CD14-positive monocyte (primary cell): Measurements from ENCODE around the gene OR51A4. TPM values are rescaled to one million over a fixed set of nuclear protein-coding genes. Genes with fewer than 3 reads are reported as not detected.

ENCODE experiments used
- DNase-seq, 3 donors: peaks; one replicate each; pipeline ENCODE4 v3.0.0-alpha.2; 2011 to 2022
- H2AFZ ChIP-seq: 2 replicates; pipeline ENCODE4 v1.6.0; 2012; ENCODE audit warnings: mild to moderate bottlenecking, low read depth, low read length, inconsistent platforms; ENCODE audit not compliant: insufficient read depth, poor library complexity, severe bottlenecking
- H3K27ac ChIP-seq, 2 donors: 1 replicate in 1 of 2; 2 replicates in 1 of 2; pipeline ENCODE4 v1.5.1; 2012 to 2013; ENCODE audit warnings: low read length in 2 of 2, control low read depth in 1 of 2, inconsistent platforms in 1 of 2, low read depth in 1 of 2, mild to moderate bottlenecking in 1 of 2
- H3K27me3 ChIP-seq, 2 donors: one replicate each; pipeline versions ENCODE4 v1.6.0 to v1.6.1; 2011 to 2013; ENCODE audit warnings: low read length in 2 of 2; ENCODE audit not compliant: control insufficient read depth in 2 of 2, insufficient read depth in 2 of 2
- H3K36me3 ChIP-seq, 2 donors: replicated peaks in 1 of 2; 1 replicate in 1 of 2; 2 replicates in 1 of 2; pipeline versions ENCODE4 v1.5.1 to v1.6.1; 2012 to 2013; ENCODE audit warnings: low read length in 2 of 2, control low read depth in 1 of 2, inconsistent platforms in 1 of 2, mild to moderate bottlenecking in 1 of 2; ENCODE audit not compliant: insufficient read depth in 2 of 2, control insufficient read depth in 1 of 2
- H3K4me1 ChIP-seq, 2 donors: 1 replicate in 1 of 2; 2 replicates in 1 of 2; pipeline versions ENCODE4 v1.5.1 to v1.6.1; 2012 to 2013; ENCODE audit warnings: low read length in 2 of 2, control low read depth in 1 of 2, inconsistent platforms in 1 of 2, mild to moderate bottlenecking in 1 of 2, moderate library complexity in 1 of 2; ENCODE audit not compliant: insufficient read depth in 2 of 2, control insufficient read depth in 1 of 2
- H3K4me2 ChIP-seq: replicated peaks from 2 replicates; pipeline ENCODE3; 2012; ENCODE audit warnings: low read length, moderate library complexity, mild to moderate bottlenecking; ENCODE audit not compliant: poor library complexity, severe bottlenecking; ENCODE audit errors: extremely low read depth
- H3K4me3 ChIP-seq, 3 experiments: fragments of 200-600 bp in 1 of 3; sonication (generic) in 1 of 3; replicated peaks in 1 of 3; 1 replicate in 2 of 3; 2 replicates in 1 of 3; pipeline ENCODE4 v1.5.1; 2011 to 2013; ENCODE audit warnings: low read length in 3 of 3, mild to moderate bottlenecking in 3 of 3, control low read depth in 2 of 3, low read depth in 2 of 3, inconsistent platforms in 1 of 3, moderate library complexity in 1 of 3
- H3K79me2 ChIP-seq: 2 replicates; pipeline ENCODE4 v1.6.0; 2012; ENCODE audit warnings: mild to moderate bottlenecking, control low read depth, inconsistent platforms, low read length, moderate library complexity; ENCODE audit not compliant: insufficient read depth
- H3K9ac ChIP-seq: 2 replicates; pipeline ENCODE4 v1.6.0; 2017; ENCODE audit warnings: low read length, mild to moderate bottlenecking; ENCODE audit not compliant: insufficient read depth, poor library complexity, severe bottlenecking
- H3K9me3 ChIP-seq, 2 donors: replicated peaks in 1 of 2; 1 replicate in 1 of 2; 2 replicates in 1 of 2; pipeline versions ENCODE4 v1.5.1 to v1.6.1; 2012 to 2013; ENCODE audit warnings: low read length in 2 of 2, control low read depth in 1 of 2; ENCODE audit not compliant: control insufficient read depth in 1 of 2, insufficient read depth in 1 of 2
- H4K20me1 ChIP-seq: 2 replicates; pipeline ENCODE4 v1.6.0; 2012; ENCODE audit warnings: mild to moderate bottlenecking, low read length, control low read depth, moderate library complexity; ENCODE audit not compliant: insufficient read depth
- H3K27ac Mint-ChIP-seq, 7 donors: one replicate each; pipeline ENCODE4 v1.8.0; 2020; ENCODE audit warnings: mild to moderate bottlenecking in 7 of 7, mixed read lengths in 7 of 7, moderate library complexity in 6 of 7, inconsistent platforms in 2 of 7
- H3K27me3 Mint-ChIP-seq, 3 donors: one replicate each; pipeline ENCODE4 v1.8.0; 2021 to 2022; ENCODE audit warnings: low read depth in 3 of 3, mild to moderate bottlenecking in 3 of 3, mixed read lengths in 3 of 3, moderate library complexity in 3 of 3, inconsistent platforms in 1 of 3
- H3K36me3 Mint-ChIP-seq, 2 donors: one replicate each; pipeline ENCODE4 v1.8.0; 2020; ENCODE audit warnings: mixed read lengths in 2 of 2, inconsistent platforms in 1 of 2, mild to moderate bottlenecking in 1 of 2
- H3K4me1 Mint-ChIP-seq: one replicate; pipeline ENCODE4 v1.8.0; 2020; ENCODE audit warnings: mild to moderate bottlenecking, mixed read lengths
- H3K4me3 Mint-ChIP-seq, 2 donors: one replicate each; pipeline ENCODE4 v1.8.0; 2020; ENCODE audit warnings: mild to moderate bottlenecking in 2 of 2, mixed read lengths in 2 of 2, moderate library complexity in 1 of 2
- H3K9me3 Mint-ChIP-seq, 7 donors: one replicate each; pipeline ENCODE4 v1.8.0; 2020 to 2022; ENCODE audit warnings: mixed read lengths in 7 of 7, mild to moderate bottlenecking in 6 of 7, moderate library complexity in 6 of 7, inconsistent platforms in 2 of 7
- CTCF ChIP-seq: fragments of 200-600 bp; IDR thresholded peaks from one replicate; pipeline ENCODE4 v1.8.0; 2022; ENCODE audit warnings: antibody characterized with exemption, mild to moderate bottlenecking
- WGBS: methylation state at CpG from one replicate; pipeline ENCODE4 v1.1.5; 2013; ENCODE audit warnings: missing lambda C conversion rate; ENCODE audit not compliant: insufficient coverage; 5-methylcytosine and 5-hydroxymethylcytosine counted together
- intact Hi-C, 2 donors: fragments of 100-400 bp; cut with micrococcal nuclease; formaldehyde crosslinking; loops; one replicate each; pipeline versions ENCODE4 v1.15.0 to v1.15.1; 2023
- polyA plus RNA-seq, 3 donors: library from polyadenylated mRNA; depleted of rRNA in 1 of 3; unstranded in 2 of 3; stranded (reverse) in 1 of 3; fragments of 300-500 nt in 2 of 3; fragments of >200 nt in 1 of 3; fragmentation: Illumina TruSeq in 2 of 3; gene quantifications; 1 replicate in 2 of 3; 2 replicates in 1 of 3; pipeline ENCODE4 v1.2.3, GENCODE V29; 2012 to 2021

OR51A4 gene
- polyA plus RNA-seq, 3 donors: not detected

GRCh38 chr11:4991060-4991459 lies 43.7 kb upstream of the OR51A4 start:
- Histone ChIP-seq H3K9ac (no peak overlapping the region), H3K79me2 (no peaks in the 10 kb centered on the region), H3K9me3 (no peaks in the 10 kb centered on the region), H2AFZ (no peak overlapping the region), H3K27me3 (no peaks in the 10 kb centered on the region), H3K4me2 (no peak overlapping the region), H4K20me1 (no peaks in the 10 kb centered on the region), H3K4me1 (no peaks in the 10 kb centered on the region), H3K27ac (no peak overlapping the region), H3K36me3 (no peaks in the 10 kb centered on the region), H3K4me3 (no peak overlapping the region)
- no peak for DNase-seq
- no peak overlapping the region for H3K27ac Mint-ChIP-seq
- H3K9me3 Mint-ChIP-seq: peaks cover 0 to 9% (median 2%) of the 10 kb centered on the region in 7 donors
- no peaks in the 10 kb centered on the region for H3K4me1 Mint-ChIP-seq
- peaks cover 0 to 4% (median 4%) of the 10 kb centered on the region in 3 donors for H3K27me3 Mint-ChIP-seq
- no peak overlapping the region for H3K4me3 Mint-ChIP-seq
- TF ChIP-seq CTCF: no peak
- intact Hi-C loops: no loop called here
- WGBS: 100% methylated on average over 1 of the region's 1 CpG
- no peaks in the 10 kb centered on the region for H3K36me3 Mint-ChIP-seq

- no peaks in the 10 kb centered on the region for H3K36me3 Mint-ChIP-seq
- WGBS: 96% methylated on average over 5 of the region's 6 CpGs
- H4K20me1 ChIP-seq: no peaks in the 10 kb centered on the region
- no peak overlapping the region for H3K4me2 ChIP-seq
- H3K9ac ChIP-seq: no peak overlapping the region
- H3K27ac ChIP-seq: no peak overlapping the region
- H3K4me1 Mint-ChIP-seq: no peaks in the 10 kb centered on the region
- H3K27me3 Mint-ChIP-seq: no peaks in the 10 kb centered on the region
- no peaks in the 10 kb centered on the region for H3K4me1 ChIP-seq
- H3K27ac Mint-ChIP-seq: no peak overlapping the region
- no peak overlapping the region for H3K4me3 ChIP-seq
- H3K9me3 ChIP-seq: no peaks in the 10 kb centered on the region
- no peaks in the 10 kb centered on the region for H3K79me2 ChIP-seq
- peaks cover 0 to 8% (median 2%) of the 10 kb centered on the region in 7 donors for H3K9me3 Mint-ChIP-seq
- TF ChIP-seq CTCF: no peak
- H2AFZ ChIP-seq: no peak overlapping the region
- no peak overlapping the region for H3K4me3 Mint-ChIP-seq
- no peaks in the 10 kb centered on the region for H3K27me3 ChIP-seq
- DNase-seq: no peak
- intact Hi-C loops: no loop called here
- H3K36me3 ChIP-seq: no peaks in the 10 kb centered on the region
Measured at GRCh38 chr11:4983841-4984240, 36.4 kb upstream of the OR51A4 start.
